ENCODE data around the gene ODF2.

DNA sequence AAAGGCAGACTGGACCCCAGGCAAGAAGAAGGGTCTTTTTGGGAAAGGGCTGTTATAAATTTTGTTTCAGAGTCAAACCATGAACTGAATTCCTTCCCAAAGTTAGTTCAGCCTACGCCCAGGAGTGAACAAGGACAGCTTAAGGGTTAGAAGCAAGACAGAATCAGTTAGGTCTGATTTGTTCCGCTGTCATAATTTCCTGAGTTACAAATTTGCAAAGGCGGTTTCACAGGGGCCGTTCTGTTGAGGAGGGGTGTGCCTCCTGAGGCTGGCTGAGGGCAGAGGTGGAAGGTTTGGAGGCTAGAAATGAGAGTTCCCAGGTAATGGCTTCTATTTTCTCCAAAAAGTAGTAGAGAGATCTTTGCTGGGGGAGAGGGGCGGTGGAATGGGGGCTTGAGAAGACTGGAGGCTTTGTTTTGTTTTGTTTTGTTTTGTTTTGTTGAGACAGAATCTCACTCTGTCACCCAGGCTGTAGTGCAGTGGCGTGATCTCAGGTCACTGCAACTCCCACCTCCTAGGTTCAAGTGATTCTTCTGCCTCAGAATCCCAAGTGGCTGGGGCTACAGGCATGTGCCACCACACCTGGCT is 39.3 kb upstream of the ODF2 start:
- TF ChIP-seq, protein P1, sequence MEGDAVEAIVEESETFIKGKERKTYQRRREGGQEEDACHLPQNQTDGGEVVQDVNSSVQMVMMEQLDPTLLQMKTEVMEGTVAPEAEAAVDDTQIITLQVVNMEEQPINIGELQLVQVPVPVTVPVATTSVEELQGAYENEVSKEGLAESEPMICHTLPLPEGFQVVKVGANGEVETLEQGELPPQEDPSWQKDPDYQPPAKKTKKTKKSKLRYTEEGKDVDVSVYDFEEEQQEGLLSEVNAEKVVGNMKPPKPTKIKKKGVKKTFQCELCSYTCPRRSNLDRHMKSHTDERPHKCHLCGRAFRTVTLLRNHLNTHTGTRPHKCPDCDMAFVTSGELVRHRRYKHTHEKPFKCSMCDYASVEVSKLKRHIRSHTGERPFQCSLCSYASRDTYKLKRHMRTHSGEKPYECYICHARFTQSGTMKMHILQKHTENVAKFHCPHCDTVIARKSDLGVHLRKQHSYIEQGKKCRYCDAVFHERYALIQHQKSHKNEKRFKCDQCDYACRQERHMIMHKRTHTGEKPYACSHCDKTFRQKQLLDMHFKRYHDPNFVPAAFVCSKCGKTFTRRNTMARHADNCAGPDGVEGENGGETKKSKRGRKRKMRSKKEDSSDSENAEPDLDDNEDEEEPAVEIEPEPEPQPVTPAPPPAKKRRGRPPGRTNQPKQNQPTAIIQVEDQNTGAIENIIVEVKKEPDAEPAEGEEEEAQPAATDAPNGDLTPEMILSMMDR (IDR thresholded peaks at IDR 0.05; ENCODE audit: low read length) = no peak
- TF ChIP-seq EZH2 (IDR thresholded peaks at IDR 0.05; ENCODE audit: borderline replicate concordance, low read length) = no peak

Data from OCI-LY1 (cell line).